HFF-Myc (cell line): Measurements from ENCODE around the gene DRAP1.

Source experiments
- DNase-seq: peaks from one replicate; pipeline ENCODE4 v3.0.0-alpha.2; 2011; ENCODE audit warnings: low read depth; ENCODE audit errors: extremely low read depth
- H3K4me3 ChIP-seq: replicated peaks from 2 replicates; pipeline ENCODE4 v1.5.1; 2011; ENCODE audit warnings: low read depth, mild to moderate bottlenecking, control low read depth, low read length
- CTCF ChIP-seq: IDR thresholded peaks from 2 replicates; pipeline ENCODE4 v1.5.1; 2012; ENCODE audit warnings: mild to moderate bottlenecking, low read depth, low read length, control low read depth; ENCODE audit errors: missing control alignments

DRAP1 gene

DNA sequence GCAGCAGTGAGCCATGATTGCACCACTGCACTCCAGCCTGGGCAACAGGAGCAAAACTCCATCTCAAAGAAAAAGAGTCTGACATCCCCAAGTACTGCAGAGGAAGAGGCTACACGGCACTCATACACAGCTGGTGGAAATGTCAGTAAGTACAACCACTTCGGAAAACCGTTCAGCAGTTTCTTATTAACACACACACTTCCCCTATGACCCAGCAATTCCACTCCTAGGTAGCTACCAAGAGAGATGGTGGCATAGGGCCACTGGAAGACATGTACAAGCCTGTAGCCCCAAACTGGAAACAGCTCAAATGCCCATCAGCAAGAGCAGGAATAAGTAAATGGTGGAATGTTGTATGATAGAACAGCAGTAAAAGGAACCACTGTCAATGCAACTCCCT is 3.3 kb downstream of the DRAP1 start:
- no peak for DNase-seq
- TF ChIP-seq CTCF = no peak
- H3K4me3 ChIP-seq = no peak overlapping the region

GRCh38 chr11:65925397-65925796 is 6.2 kb downstream of the DRAP1 start:
- TF ChIP-seq CTCF = no peak

DNA sequence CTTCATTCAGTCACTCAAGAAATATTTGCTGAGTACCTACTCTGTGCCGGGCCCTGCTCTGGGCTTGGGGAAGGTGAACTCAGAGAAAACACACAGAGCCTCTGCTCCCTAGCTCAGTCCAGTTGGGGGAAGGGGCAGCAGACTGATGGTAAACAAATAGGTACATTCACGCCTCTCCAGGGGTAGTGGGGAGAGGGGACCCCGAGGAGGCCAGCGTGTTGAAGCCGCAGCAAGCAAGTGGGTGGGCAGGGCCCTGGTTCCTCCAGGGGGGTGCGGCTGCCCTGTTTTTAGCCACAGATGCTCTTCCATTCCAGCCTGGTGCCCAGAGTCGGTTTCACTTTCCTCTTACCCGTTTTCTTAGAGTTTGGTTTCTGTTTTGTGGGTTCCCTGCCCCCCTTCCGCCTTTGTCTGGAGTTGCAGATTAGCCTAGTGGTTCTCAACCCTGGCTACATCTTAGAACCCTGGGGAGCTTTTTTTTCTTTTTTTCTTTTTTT is 8.7 kb downstream of the DRAP1 start:
- no peak for DNase-seq
- no peak for TF ChIP-seq CTCF
- no peak overlapping the region for H3K4me3 ChIP-seq

More at GRCh38 chr11:65925397-65925796, 6.2 kb downstream of the DRAP1 start:
- no peak overlapping the region for H3K4me3 ChIP-seq
- DNase-seq = no peak

DNA sequence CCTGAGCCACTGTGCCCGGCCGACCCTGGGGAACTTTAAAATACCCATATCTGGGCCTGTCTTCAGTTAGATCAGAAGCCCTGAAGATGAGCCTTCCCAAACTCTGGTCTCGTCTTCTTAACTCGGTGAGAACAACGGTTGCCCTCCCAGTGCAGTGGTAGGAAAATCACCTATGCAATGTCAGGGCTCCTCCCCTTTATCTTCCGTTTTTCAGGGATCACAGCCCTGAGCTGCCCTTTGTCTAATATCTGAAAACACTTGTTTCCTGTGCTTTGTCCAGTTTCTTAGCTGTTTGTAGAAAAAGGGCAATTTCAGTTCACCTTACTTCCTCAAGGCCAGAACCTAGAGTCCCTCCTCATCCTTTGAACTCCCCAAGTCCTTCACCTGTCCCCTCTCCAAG is 9.4 kb downstream of the DRAP1 start:
- no peak overlapping the region for H3K4me3 ChIP-seq
- no peak for DNase-seq
- TF ChIP-seq CTCF = no peak

- TF ChIP-seq CTCF = no peak
- no peak overlapping the region for H3K4me3 ChIP-seq
- DNase-seq = no peak
These were observed 12.7 kb downstream of the DRAP1 start for GRCh38 chr11:65931773-65932557.

DNA sequence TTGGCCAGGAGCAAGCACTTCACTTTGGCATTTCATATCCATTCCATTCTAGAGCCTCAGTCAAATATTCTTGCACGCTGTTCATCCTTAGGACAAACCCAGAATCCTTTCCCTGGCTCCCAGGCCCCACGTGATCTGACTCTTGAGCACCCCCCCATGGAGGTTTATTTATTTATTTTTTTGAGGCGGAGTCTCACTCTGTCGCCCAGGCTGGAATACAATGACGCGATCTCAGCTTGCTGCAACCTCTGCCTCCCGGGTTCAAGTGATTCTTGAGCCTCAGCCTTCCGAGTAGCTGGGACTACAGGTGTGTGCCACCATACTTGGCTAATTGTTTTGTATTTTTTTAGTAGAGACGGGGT is 13.3 kb downstream of the DRAP1 start:
- no peak for TF ChIP-seq CTCF
- DNase-seq = no peak
- H3K4me3 ChIP-seq = no peak overlapping the region
